Measurements from ENCODE around the gene AAK1. TPM values are rescaled to one million over a fixed set of nuclear protein-coding genes. Genes with fewer than 3 reads are reported as not detected.

AAK1 gene
- total RNA-seq, 4 donors from 2014 or later, result 34.8 to 109 (median 70.2) TPM

DNA sequence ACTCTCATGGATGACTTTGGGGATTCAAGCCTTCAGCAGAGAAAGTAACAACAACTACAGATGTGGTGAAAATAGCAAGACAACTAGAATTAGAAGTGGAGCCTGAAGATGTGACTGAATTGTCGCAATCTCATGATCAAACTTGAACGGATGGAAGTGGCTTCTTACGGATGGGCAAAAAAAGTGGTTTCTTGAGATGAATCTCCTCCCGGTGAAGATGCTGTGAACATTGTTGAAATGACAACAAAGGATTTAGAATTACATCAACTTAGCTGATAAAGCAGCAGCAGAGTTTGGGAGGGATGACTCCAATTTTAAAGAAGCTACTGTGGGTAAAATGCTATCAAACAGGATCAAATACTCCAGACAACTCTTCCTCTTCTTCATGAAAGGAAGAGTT lies 43.1 kb downstream of the AAK1 start:
- Histone ChIP-seq H3K4me3 (no peak overlapping the region), H3K27ac (no peak overlapping the region), H3K36me3 (no peaks in the 10 kb centered on the region), H3K9me3 (no peaks in the 10 kb centered on the region), H3K27me3 (no peaks in the 10 kb centered on the region), H3K4me1 (peaks cover 0 to 6% (median 0%) of the 10 kb centered on the region in 4 donors)
- TF ChIP-seq, protein P1, sequence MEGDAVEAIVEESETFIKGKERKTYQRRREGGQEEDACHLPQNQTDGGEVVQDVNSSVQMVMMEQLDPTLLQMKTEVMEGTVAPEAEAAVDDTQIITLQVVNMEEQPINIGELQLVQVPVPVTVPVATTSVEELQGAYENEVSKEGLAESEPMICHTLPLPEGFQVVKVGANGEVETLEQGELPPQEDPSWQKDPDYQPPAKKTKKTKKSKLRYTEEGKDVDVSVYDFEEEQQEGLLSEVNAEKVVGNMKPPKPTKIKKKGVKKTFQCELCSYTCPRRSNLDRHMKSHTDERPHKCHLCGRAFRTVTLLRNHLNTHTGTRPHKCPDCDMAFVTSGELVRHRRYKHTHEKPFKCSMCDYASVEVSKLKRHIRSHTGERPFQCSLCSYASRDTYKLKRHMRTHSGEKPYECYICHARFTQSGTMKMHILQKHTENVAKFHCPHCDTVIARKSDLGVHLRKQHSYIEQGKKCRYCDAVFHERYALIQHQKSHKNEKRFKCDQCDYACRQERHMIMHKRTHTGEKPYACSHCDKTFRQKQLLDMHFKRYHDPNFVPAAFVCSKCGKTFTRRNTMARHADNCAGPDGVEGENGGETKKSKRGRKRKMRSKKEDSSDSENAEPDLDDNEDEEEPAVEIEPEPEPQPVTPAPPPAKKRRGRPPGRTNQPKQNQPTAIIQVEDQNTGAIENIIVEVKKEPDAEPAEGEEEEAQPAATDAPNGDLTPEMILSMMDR (IDR thresholded peaks at IDR 0.05), result no peak
- no peak for TF ChIP-seq EP300 (IDR thresholded peaks at IDR 0.05; ENCODE audit: low read depth)
- TF ChIP-seq POLR2A (IDR thresholded peaks at IDR 0.05), result no peak
- TF ChIP-seq POLR2AphosphoS5 (IDR thresholded peaks at IDR 0.05), result no peak
- 79 to 96% methylated on average over 4 of the region's 4 CpGs for WGBS, 2 donors (ENCODE audit: low coverage in 1 of 2)
- in situ Hi-C loops (cut with MboI; ENCODE audit: low pct_ligation_motif_present in 1 of 4, low pct_unique_long_range_greater_than_20kb in 1 of 4, low sequenced_read_pairs in 3 of 4) (no loop called here), intact Hi-C loops (cut with DNase I; ENCODE audit: low total_unique reads) (no loop called here)
- DNase-seq, result no peak

- intact Hi-C loops (cut with DNase I; ENCODE audit: low total_unique reads) (no loop called here), in situ Hi-C loops (cut with MboI; ENCODE audit: low pct_ligation_motif_present in 1 of 4, low pct_unique_long_range_greater_than_20kb in 1 of 4, low sequenced_read_pairs in 3 of 4) (no loop called here)
- H3K4me3 ChIP-seq, result no peak overlapping the region
- no peak overlapping the region for H3K27ac ChIP-seq
- no peak for TF ChIP-seq POLR2A (IDR thresholded peaks at IDR 0.05)
- TF ChIP-seq, protein P1 (IDR thresholded peaks at IDR 0.05), result no peak
- TF ChIP-seq POLR2AphosphoS5 (IDR thresholded peaks at IDR 0.05), result no peak
- TF ChIP-seq EP300 (IDR thresholded peaks at IDR 0.05; ENCODE audit: low read depth), result no peak
- no peaks in the 10 kb centered on the region for H3K27me3 ChIP-seq
- H3K4me1 ChIP-seq, result peaks cover 0 to 6% (median 0%) of the 10 kb centered on the region in 4 donors
- H3K9me3 ChIP-seq, result no peaks in the 10 kb centered on the region
- 65 to 71% methylated on average over 5 of the region's 5 CpGs for WGBS, 2 donors (ENCODE audit: low coverage in 1 of 2)
- DNase-seq, result no peak
- H3K36me3 ChIP-seq, result no peaks in the 10 kb centered on the region
Observed at GRCh38 chr2:69597843-69598610, 45.5 kb downstream of the AAK1 start.

DNA sequence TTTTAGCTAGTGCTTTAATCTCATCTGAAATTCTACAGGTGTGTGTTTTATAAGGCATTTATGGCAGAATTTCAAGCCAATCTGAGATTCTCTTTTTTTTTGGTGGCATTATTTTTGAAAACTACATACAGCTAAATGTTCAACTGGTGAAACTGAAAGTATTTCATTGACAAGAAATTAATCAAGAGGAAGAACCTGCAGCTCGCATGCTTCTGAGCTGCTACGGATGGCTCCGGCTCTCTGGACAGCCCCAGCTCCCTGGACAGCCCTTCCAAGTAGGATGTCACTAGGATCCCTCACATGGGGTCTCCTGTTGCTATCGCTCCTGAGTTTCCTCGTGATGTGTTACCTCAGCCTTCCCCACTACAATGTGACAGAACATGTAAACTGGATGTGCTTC lies 46.4 kb downstream of the AAK1 start:
- Histone ChIP-seq H3K36me3 (no peaks in the 10 kb centered on the region), H3K27ac (no peak overlapping the region), H3K4me1 (peaks cover 0 to 6% (median 0%) of the 10 kb centered on the region in 4 donors), H3K9me3 (no peaks in the 10 kb centered on the region), H3K27me3 (no peaks in the 10 kb centered on the region), H3K4me3 (no peak overlapping the region)
- in situ Hi-C loops (cut with MboI; ENCODE audit: low pct_ligation_motif_present in 1 of 4, low pct_unique_long_range_greater_than_20kb in 1 of 4, low sequenced_read_pairs in 3 of 4) (no loop called here), intact Hi-C loops (cut with DNase I; ENCODE audit: low total_unique reads) (no loop called here)
- no peak for TF ChIP-seq POLR2A (IDR thresholded peaks at IDR 0.05)
- no peak for TF ChIP-seq EP300 (IDR thresholded peaks at IDR 0.05; ENCODE audit: low read depth)
- DNase-seq, result no peak
- WGBS, 2 donors (ENCODE audit: low coverage in 1 of 2), result 79% methylated on average over 5 of the region's 5 CpGs; no CpG with 5 or more reads in 1 of the 2 donors

- Histone ChIP-seq H3K27ac (no peak overlapping the region), H3K4me3 (no peak overlapping the region), H3K9me3 (no peaks in the 10 kb centered on the region), H3K27me3 (no peaks in the 10 kb centered on the region), H3K36me3 (no peaks in the 10 kb centered on the region), H3K4me1 (peaks cover 0 to 8% (median 0%) of the 10 kb centered on the region in 4 donors)
- TF ChIP-seq, protein P1 (IDR thresholded peaks at IDR 0.05), result no peak
- TF ChIP-seq POLR2AphosphoS5 (IDR thresholded peaks at IDR 0.05) (no peak), POLR2A (IDR thresholded peaks at IDR 0.05) (no peak), EP300 (IDR thresholded peaks at IDR 0.05; ENCODE audit: low read depth) (no peak)
- in situ Hi-C loops (cut with MboI; ENCODE audit: low pct_ligation_motif_present in 1 of 4, low pct_unique_long_range_greater_than_20kb in 1 of 4, low sequenced_read_pairs in 3 of 4) (no loop called here), intact Hi-C loops (cut with DNase I; ENCODE audit: low total_unique reads) (no loop called here)
- 85 to 94% methylated on average over 3 of the region's 3 CpGs for WGBS, 2 donors (ENCODE audit: low coverage in 1 of 2)
- DNase-seq, result no peak
Observed at GRCh38 chr2:69594341-69594740, 49.2 kb downstream of the AAK1 start.
